GM19438 (cell line): ENCODE data around the gene GTF2IRD1.
"Not testable (repeated sequence)": the region's sequence is repeated elsewhere in the genome, so short reads cannot be mapped to it uniquely, and the experiment has no call there.

Experiments used
- ATAC-seq: cut with Tn5 transposase; IDR thresholded peaks from one replicate; pipeline ENCODE4 v1.9.1; 2021; ENCODE audit warnings: low read depth; ENCODE audit not compliant: unreplicated experiment

GTF2IRD1 gene

DNA sequence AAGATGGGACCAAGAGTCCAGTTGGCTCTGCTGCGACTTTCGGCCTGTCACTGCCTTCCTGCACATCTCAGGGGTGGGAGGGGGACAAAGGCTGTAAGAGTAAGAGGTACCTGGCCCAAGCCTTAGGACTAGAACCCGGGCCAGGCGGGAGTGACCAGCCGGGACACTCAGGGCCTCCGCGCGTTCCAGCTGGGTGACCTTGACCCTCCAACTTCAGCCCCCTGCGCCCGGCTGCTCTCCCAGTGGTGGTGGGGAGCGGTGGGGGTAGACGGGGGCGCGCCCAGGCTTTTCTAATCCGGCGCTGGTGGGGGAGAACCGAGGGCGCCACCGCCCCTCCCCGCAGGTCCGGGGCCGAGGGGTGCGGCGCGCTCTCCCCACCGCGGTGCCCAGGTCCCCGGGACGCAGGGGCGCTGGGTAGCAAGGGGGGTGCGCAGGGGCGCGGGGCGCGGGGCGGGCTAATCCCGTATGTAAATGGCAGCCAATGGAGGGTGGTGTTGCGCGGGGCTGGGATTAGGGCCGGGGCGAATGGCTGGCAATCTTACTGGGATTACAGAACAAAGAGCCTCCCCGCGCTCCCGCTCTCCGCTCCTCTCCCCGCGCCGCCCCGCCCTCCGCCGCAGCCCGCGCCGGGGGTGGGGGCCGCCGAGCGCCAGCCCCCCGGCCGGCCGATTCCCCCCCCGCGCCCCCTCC is at the start of gene GTF2IRD1:
Gene GTF2IRD1 (plus strand): TSS at position 585 of the 690 bp plus-strand sequence. CDS start 54,175 bp downstream, outside the sequence.
- no peak for ATAC-seq

GRCh38 chr7:74404388-74404700 is 49.4 kb upstream of the GTF2IRD1 start:
- ATAC-seq, result no peak

- ATAC-seq, result no peak
Observed at GRCh38 chr7:74404741-74405140, 49.0 kb upstream of the GTF2IRD1 start.

DNA sequence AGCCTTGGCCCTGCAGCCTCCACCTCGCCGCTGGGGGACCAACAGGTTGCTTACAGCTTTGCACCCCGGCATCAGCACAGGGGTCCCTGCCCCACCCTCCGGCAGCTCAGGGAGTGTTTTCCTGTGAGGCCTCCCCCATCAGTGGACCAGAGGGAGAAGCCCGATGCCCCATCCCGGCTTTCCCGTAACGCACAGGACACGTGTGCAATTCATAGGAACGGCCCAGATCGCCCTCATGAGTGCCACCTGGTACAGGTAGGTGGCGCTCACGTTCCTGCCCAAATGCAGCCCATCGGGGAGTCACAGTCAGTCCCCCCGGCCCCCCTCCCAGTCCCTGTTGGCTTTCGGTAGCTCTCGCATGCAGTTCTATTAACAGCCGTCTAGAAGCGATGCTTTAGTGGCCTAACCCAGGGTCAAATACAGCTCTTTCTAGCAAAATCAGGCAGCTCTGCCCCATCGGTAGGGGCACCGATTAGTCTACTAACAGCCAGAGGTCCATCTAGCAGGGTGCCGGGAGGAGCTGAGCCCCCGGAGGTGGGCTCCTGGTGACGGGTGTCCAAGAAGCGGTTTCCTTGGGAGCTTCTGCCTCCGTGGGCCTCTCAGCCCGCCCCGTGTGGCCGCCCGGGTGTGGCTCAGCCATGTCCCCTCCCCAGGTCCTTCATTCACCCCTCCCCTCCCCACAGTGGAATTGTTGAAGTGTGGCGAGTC is 48.4 kb upstream of the GTF2IRD1 start:
- no peak for ATAC-seq

DNA sequence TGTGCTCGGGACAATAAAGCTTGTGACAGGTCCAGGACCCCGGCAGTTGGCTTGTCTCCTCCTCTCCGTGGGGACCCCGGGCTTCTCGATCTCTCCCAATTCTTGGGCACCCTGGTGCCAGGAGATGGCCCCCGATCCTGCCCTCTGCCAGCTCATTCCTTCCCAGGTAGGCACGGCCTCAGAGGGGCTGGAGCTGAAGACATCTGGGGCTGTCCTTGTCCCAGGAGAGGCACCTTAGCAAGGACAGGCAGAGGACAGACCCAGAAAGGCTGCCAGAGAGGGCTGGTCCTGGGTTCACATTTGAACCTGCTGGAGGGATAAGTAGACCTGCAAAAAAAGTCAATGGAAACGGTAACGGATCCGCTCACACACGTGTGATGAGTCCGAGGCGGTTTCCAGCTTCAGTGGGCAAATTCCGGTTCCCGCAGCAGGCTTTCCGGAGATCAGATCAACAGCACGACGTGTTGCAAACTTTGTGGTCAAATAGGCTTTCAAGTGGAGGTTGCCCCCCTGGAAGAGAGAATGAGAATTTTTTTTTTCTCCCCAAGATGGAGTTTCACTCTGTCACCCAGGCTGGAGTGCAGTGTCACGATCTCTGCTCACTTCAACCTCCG is 47.7 kb upstream of the GTF2IRD1 start:
- ATAC-seq, result no peak

DNA sequence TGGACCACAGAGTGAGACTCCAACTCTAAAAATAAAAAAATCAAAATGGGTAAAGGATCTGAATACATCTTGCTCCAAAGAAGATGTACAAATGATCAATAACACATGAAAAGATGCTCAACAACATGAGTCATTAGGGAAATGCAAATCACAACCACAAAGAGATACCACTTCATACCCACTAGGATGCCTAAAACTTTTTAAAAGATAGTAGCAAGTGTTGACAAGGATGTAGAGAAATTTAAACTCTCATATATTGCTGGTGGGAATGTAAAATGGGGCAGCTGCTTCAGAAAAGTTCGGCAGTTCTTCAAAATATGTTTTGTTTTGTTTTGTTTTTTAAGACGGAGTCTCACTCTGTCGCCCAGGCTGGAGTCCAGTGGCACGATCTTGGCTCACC is 45.7 kb upstream of the GTF2IRD1 start:
- ATAC-seq, result no peak

- ATAC-seq, result no peak
Observed at GRCh38 chr7:74409571-74409970, 44.1 kb upstream of the GTF2IRD1 start.

GRCh38 chr7:74410772-74411171 is 42.9 kb upstream of the GTF2IRD1 start:
- no peak for ATAC-seq

- ATAC-seq, result not testable (repeated sequence)
Observed at GRCh38 chr7:74411571-74411970, 42.1 kb upstream of the GTF2IRD1 start.

DNA sequence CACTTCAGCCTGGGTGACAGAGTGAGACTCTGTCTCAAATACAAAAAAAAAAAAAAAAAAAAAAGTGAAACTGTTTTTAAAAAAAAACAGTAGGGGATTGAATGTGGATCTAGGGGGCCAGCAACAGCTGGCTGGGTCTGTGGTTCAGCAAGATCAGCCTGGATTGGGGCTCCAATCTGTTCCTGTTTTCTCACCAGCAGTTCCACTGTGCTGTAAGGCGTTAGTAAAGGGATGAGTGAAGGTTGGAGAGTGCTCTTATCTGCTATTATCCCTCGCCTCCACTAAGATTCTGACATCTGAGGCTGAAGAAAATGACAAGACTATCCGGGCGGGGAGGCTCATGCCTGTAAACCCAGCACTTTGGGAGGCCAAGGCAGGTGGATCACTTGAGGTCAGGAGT is 41.6 kb upstream of the GTF2IRD1 start:
- ATAC-seq, result no peak

DNA sequence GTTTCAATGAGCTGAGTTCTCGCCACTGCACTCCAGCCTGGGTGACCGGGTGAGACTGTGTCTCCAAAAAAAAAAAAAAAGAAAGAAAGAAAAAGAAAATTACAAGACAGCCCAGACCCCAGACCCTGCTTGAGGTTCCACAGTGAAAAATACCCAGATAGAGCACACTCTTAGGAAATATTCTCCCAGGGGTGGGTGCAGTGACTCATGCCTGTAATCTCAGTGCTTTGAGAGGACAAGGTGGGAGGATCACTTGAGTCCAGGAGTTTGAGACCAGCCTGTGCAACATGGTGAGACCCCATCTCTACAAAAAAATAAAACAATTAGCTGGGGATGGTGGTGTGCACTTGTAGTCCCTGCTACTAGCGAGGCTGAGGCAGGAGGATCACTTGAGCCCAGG is 41.1 kb upstream of the GTF2IRD1 start:
- ATAC-seq, result no peak

GRCh38 chr7:74414595-74415333 is 38.9 kb upstream of the GTF2IRD1 start:
- not testable (repeated sequence) for ATAC-seq

DNA sequence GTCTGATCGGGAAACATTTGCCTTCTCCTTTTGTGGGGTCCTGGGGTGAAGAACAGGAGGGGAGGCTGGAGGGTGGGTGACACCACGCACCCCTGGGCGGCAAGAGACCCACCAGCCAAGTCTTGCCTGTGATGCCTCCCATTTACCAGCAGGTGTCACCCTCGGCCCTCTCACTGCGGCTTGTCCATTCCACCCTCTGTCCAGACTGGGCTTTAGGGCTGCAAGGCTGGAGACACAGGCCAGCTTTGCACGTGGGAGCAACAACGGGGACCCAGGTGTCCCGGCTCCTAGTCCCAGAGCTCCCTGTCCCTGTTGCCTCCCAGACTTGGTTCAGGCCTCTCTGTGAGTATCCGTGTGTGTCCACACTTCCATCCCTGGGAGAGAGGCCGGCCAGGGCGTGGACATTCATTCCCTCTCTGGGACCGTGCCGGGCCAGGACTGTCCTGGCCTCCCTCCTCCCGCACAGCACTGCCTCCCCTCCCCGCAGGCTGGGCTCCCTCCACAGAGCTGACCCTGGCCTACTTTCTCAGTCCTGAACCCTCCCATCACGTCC is 36.2 kb upstream of the GTF2IRD1 start:
- ATAC-seq, result no peak

- no peak for ATAC-seq
Observed at GRCh38 chr7:74418076-74418475, 35.6 kb upstream of the GTF2IRD1 start.

DNA sequence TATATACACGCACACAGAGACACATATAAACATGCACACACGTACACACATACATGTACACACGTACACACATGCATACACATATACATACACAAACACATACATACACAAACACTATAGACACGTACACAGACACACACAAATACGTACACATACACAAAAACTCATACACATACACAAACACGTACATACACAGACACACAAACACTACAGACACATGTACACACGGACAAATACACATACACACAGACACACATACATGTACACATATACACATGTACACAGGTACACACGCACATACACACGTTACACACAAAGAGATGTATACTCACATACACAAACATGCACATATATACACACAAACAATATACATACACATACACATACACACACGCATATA is 35.2 kb upstream of the GTF2IRD1 start:
- no peak for ATAC-seq

DNA sequence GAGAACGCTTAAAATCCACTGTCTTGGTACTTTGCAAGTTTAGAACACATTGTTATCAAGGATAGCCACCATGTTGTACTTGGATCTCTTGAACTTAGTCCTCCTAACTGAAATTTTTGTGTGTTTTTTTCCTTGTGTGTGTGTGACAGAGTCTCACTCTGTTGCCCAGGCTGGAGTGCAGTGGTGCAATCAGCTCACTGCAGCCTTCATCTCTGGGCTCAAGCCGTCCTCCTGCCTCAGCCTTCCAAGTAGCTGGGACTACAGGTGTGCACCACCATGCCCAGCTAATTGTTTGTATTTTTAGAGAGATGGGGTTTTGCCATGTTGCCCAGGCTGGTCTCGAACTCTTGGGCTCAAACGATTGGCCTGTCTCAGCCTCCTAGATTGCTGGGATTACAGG is 34.5 kb upstream of the GTF2IRD1 start:
- not testable (repeated sequence) for ATAC-seq

DNA sequence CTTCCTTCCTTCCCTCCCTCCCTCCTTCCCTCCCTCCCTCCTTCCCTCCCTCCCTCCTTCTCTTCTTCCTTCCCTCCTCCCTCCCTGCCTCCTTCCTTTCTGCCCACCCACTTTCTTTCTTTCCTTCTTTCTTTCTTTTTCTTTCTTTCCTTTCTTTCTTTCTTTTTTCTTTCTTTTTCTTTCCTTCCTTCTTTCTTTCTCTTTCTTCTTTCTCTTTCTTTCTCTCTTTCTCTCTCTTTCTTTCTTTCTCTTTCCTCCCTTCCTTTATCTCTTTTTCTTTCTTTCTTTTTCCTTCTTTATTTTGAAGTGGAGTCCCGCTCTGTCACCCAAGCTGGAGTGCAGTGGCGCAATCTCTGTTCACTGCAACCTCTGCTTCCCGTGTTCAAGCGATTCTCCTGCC is 33.7 kb upstream of the GTF2IRD1 start:
- ATAC-seq, result no peak

- no peak for ATAC-seq
Observed at GRCh38 chr7:74424291-74424880, 29.3 kb upstream of the GTF2IRD1 start.

- ATAC-seq, result no peak
Observed at GRCh38 chr7:74428023-74428422, 25.7 kb upstream of the GTF2IRD1 start.

DNA sequence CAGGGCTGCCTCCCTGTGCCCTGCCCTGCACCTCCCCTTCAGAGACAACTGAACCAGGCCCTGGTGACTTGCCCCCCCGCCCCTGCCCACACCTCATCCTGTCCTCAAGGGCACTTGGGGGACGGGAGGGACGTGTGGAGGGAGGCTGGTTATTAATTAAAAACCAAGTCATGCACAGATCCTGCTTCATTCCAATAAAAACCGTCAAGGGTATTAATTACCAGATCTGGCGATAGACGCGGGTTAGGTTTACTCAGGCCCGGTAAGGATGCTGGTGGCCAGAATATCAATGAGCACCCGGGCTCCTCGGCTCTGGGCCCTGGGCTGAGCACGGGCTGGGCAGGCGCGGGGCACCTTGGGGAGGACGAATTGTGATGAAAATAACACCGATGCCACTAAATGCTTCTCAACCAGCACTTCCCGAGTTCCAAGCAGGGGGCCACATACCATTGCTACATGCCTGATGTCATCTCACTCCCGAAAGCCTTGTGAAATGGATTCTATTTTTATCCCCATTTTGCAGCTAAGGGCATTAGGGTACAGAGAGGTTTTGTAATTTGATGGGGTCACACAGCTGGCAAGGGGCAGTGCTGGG is 24.5 kb upstream of the GTF2IRD1 start:
- no peak for ATAC-seq
